CD1c-positive myeloid dendritic cell (primary cell): ENCODE data around the gene DDC.

Experiments
- DNase-seq: peaks from one replicate; pipeline ENCODE4 v3.0.0-alpha.2; 2016; ENCODE audit errors: extremely low spot score

Gene DDC

DNA sequence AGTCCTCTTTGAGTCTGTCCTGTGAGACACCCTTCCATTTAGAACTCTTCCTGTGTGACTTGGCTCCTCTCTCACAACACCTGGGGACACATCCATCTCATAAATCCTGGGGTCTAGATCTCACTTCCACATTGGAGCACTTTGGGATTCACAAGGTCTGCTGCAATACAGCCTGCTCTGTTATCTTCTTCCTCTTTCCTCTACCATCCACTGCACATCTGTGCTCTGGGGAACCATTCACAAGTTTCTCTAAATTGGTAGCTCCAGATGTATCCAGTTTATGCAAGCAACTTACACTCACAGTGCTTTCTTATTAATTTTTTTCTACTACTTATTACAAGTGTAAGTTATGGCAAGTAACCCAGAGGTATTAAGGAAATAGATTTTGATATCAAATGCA, 109.5 kb downstream of the DDC start:
- DNase-seq, result peak; percentile 6

DNA sequence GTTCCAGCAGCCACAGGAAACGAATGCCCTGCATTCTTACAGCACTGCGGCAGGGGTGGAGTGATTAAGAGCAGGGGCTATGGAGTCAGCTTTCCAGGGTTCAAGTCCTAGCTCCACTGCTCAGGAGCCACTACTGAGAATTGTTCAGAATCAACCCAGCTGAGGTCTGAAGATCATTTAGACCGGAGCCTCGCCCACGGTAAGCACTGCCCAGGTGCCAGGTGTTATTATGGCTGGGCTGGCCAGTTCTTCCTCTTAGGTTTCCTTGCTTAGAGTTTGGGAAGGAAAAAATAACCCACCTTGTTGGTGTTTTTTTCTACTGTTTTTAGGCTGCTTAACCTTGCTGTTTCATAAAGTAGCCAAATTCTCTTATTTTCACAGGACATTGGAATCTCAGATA, 110.2 kb downstream of the DDC start:
- DNase-seq, result no peak

DNA sequence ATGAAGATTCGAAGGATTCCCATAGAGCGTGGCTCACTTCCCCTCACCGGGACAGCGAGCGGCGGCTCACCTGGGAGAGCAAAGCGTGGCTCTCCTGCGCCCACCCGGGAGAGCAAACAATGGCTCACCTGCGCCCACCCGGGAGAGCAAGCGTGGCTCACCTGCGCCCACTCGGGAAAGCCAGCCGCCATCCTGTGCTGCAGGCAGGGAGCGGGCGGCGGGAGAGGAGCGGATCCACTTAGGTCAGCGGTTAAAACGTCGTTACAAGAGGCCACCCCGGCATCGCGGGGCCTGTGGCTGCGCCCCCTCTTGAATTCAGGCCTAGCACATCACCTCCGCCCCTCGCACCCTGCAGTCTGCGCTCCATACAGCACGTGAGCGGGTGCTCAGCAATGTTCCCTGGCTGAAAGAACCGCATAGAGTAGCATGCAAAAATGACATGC, 114.6 kb downstream of the DDC start:
- DNase-seq, result no peak

DNA sequence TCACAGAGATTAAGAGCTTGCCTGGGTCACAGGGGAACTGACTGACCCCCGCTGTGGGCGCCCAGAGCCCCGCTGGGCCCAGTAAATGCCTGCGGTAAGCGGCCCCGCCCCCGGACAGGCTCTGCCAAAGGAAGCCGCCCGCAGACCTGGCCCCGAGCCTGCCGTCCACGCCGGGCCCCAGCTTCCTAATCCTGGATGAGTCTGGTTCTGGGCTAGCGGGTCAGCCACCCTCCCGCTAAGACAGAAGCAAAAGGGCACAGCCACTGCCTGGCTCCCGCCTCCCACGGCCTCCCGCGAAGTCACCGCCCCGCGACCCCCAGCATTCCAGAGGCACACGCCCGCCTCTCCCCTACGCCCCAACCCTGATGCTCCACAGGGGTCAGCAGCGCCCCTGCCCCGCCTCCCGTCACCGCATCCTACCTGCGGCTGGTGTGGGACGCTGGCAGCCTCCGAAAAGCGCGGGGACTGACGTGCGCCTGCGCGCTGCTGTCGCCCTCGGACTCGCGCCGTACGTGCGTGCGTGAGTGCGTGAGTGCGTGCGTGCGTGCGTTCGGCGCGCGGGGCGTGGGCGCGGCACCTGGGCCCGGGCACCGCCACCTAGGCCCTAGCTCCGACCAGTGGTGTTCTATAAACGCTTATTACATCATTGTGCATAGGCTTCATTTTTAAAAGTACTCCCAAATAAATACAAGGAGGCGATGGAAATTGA, 115.2 kb downstream of the DDC start, which contains the start of gene FIGNL1:
Gene FIGNL1 (minus strand): TSS at position 470 of the 709 bp plus-strand sequence. CDS start 3,063 bp downstream, outside the sequence.
- peak; percentile 82 for DNase-seq

DNA sequence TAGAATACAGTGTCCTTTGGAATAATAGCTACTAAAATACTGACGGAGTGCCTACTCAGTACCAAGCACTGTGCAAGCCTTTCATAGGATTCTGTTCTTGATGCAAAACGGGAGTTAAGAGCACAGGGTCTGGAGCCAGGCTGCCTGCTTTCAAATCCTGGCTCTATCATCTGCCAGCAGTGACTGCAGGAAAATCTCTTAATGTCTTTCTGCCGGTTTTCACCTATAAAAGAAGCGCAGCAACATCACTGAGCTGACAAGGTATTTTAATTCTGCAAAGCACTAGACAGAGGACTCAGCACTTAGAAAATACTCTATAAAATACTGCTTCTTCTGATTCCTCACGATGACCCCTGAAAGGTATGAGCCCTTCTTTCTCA, 115.7 kb downstream of the DDC start:
- no peak for DNase-seq

DNA sequence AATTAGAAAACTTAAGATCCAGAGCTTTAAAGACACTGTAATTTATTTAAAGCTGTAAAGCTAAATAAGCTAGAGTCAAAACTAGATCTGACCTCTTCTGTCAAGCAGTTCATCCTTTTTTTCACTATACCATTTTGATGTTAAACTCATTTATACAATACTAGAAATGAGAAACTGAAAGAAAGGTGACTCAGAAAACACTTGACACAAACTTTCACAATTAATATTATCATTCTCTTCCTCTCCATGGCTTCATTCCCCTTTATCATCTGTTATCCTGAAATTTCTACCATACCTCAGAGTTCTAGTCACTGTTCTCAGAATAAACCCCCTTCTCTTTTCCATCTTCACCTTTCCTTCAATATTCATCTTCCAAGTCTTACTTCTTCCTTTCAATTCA, 116.4 kb downstream of the DDC start:
- DNase-seq, result no peak

DNA sequence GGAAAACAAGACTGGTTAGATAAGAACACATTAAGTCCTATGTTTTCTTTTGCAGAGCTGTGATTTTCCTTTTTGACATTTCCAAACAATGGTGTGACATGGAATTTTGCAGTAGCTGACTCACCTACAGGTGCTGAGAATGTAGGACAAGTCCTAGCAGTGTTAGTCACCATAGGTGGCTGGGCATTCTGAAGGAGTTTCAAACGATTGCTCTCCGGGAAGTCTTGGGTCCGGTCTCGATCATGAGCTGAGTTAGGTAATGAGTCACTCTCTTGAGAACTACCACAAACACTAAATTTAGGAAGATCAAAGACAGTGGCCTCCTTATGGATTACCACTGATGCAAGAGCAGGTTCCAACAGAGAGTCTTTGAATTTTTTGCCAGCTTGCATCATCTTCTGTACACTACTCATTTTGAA, 118.7 kb downstream of the DDC start:
- no peak for DNase-seq

DNA sequence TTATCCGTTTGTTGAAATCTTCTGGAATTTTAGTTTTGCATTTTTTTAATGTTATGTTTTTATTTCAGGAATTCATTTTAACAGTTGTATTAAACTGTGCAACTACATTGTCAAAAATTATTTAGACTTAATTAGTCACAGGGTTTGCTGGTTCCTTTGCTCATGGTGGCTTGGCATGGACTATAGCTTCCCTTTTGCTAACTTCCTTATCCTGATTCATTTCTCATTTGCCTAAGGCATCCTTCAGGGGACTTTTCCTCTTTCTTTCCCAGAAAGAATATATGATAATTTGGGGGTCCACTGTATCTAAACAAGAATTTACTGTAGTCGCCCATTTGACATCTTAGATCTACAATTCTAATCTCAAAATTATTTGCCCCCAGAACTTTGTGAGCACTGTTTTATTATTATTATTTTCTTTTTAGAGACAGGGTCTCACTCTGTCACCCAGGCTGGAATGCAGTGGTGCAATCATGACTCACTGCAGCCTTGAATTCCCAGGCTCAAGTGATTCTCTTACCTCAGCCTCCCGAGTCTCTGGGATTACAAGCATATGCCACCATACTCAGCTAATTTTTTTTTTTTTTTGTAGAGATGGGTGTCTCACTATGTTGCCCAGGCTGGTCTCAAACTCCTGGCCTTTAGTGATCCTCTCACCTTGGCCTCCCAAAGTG, 128.9 kb downstream of the DDC start:
- peak; percentile 51 for DNase-seq

DNA sequence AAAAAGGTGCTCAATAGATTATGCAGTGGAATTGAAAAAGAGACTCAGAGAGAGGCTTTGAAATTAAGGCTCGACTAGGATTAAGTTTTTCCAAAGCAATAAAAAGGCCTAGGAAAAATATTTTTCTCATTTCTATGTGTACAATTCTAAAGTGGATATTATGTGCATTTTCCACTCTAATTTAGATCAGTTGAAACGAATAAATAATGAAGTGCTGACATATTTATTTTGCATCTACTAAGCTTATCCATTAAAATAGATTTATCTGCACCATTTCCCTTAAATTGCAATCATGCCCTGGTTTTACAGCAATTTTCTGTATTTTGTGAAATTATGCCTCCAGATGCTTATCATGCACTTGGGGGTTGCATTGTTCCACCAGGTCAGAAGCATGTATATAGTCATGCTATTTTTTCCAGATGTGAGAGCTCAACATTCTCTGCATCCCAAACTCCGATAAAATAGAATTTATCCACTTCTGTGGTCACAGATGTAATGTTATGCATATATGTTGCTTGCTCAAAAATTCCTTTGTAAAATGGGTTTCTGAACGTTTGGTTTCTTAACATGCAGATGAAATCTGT, 133.4 kb downstream of the DDC start:
- DNase-seq, result no peak

DNA sequence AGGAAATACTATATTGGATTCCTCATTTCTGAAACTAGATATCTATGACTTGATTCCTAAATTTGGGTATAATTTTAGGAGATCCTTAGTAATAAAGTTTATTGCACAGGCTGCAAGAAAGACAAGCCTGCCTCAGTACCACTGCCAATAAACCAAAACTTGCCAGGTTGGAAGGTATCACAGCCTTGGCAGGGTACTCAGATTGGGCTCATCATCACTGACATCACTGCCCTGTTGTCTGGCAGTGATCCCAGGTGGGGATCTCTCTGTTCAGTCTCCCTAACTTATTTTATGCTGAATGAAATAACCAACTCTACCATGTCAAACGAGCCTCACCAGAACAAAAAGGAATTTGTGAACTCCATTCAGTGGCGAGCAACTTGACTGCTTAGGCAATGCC, 133.9 kb downstream of the DDC start:
- no peak for DNase-seq

DNA sequence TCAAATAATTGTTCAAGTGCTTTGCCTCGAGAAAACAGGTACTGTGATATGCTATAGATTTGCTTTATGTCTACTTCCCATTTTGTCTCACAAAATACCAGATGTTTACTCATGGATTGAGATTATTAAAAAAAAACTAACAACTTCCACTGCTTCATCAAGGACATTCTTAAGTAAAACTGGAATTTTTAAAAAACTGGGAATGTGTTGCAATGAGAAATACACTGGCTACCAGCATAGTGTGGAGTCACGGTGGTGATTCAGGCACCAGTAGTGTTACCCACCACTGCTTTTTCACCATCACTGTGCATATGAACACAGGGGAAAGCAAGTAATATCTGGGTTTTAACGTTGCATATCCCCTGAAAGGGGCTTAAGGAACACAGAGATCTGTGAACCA, 136.3 kb downstream of the DDC start:
- no peak for DNase-seq

DNA sequence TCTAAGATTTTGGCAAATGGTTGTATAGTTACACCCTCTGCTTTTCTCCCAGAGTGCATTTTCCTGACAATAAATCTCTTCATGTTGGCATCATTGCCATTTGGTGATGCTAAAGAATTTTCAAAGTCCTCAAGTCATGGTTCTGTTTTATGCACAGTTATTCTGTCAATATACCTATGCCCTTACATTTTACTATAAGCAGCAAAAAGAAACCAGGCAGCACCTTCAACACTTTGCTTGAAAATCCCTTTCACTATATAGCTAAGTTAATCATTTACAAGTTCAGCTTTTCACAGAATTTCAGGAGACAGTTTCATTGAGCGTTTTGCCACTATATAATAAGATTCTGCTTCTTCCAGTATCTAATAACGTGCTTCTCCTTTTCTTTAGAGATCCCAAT, 137.7 kb downstream of the DDC start:
- DNase-seq, result no peak

DNA sequence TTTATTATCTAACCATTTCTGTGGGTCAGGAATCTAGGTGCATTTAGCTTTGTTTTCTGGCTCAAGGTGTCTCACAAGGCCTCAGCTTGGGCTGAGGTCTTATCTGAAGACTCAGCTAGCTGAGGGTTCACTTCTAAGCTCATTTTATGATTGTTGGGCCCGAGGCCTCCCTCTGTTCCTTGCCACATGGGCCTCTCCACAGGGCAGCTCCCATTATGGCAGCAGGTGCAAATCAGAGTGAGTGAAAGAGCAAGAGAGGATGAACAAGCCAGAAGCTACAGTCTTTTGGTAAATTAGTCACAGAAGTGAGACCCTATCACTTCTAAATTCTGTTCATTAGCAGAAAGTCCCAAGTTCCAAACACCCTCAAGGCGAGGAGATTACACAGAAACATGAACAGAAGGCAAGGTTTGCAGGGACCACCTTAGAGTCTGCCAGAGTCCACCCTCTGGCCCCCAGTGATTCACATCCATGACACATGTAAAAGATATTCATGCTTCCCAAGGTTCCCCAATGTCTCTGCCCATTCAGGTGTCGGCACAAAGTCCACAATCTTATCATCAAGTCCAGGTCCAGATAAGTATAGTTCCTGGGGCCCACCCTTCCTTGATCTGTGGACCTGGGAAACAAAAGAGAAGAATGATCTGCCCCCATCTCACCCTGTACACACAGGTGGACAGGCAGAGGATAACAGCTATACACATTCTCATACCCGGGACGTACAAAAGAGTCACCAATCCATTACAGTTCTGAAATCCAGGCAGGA, 138.7 kb downstream of the DDC start:
- DNase-seq, result no peak

DNA sequence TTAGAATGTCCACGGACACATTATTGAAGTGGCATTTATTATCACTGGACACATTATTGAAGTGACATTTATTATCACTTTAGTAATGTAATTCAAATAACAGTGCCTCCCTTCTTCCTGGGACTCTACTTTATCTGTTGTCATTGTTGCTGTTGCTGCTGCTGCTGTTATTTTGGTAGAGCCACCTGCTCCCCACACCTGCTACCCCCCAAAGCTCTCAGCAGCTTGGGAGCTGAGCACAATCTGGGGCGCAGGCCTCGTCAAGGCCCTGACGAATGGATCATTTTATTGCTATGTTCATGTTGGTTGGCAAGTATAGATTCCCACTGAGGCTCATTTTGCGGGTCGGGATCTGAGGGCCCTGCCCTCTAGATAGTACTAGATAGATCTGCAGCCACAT, 139.9 kb downstream of the DDC start:
- DNase-seq, result no peak

DNA sequence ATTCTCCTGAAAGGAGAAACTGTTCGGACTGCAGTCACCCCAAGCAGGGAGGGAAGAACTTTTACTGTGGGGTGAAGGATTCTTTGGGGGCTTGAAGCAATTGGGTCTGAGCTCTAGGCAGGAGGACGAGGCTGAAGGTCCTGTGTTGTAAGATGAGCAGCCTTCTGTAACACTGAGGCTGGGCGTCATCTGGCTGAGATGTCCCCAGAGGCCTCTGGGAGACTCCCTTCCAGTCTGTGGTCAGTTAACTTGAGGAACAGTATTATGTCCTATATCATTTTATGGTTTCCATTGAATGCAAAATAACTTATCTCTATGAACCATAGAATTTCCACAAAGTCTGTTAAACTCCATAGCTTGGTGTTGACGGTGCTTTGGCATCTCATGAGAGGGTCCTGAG, 141.3 kb downstream of the DDC start:
- DNase-seq, result no peak

DNA sequence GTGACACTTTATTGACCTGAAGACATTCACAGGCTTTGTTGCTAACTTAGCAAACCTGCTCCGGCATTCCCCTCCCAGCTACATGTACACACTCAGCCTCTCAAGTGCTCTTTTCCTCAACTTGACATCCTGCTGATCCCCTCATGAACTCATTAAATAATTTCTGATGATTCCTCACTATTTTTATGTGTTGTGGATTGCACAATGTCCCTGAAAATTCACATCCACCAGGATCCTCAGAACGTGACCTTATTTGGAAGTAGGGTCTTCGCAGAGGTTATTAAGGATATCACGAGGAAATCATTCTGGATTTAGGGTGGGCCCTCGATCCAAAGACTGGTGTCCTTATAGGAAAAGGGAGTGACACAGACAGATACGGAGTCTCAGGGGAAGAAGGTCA, 142.3 kb downstream of the DDC start:
- no peak for DNase-seq

DNA sequence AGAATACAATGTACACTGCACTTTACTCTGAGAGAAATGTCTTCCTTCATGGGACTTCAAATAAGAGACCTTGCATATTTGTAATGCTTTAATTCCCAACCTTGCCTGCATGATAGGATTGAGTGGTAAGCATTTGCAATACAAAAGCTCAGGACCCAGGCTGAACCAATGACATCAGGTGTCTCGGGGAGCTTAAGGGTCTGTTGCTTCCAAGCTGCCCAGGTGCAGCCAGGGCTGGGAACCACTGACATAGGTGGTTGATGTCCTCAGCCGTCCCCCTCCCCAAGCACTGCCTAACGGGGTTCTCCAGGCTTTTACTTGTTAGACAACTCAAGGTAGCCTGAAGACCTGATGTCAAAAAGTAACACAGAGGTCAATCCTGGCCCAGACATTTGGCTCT, 144.2 kb downstream of the DDC start:
- DNase-seq, result no peak

DNA sequence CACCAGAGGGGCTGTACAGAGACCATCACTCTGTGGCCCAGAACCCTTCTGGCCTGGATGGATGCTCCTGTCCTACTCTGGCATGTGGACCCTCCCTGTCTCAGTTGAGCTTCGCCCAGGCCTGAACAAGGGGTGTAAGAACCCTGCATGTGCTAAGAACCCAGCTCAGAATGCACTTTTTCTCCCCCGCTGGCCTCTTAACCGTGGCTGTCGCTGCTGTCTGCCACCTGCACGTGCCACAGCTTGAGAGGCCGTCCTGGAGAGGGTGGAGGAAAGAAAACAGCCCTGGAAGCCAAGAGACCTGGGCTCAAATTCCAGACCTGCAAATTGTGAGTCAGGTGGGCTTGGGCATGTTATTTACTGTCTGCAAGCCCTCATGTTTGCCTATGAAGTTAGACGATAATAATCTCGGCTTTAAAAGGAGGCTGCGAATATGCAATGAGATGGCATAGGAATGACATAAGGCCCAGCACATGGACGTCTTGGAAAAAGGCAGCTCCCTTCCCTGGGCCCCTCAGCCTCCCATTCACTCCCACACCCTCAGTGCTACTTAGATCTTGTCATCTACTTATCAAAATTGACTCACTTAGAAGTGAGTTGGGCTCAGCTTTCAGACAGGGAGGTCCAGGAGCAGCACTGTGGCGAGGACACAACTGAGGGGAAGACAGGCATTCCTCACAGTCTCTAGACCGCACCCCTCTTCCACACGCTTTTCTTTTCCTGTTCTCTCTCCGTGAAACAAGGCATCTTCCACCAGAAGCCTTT, 146.5 kb downstream of the DDC start:
- no peak for DNase-seq

DNA sequence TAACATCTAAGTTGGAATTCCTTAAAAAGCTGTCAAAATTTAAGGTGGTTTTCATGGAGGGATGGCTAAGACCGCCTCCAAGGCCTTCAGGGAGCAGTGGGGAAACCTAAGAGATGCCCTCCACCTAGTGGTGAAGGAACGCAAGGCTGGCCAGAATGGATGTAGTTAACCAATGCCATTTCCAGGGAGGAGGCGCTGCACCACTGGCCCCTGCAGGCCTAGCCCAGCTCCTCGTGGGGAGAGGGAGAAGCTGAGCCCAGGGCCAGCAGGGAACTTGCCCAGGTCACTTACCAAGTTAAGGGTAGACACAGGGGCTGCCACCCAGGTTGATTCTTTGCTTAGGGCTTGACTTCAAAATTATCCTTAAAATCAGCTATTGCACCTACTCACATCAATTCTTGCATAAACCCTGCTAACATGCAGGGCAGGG, 147.1 kb downstream of the DDC start:
- peak; percentile 80 for DNase-seq

DNA sequence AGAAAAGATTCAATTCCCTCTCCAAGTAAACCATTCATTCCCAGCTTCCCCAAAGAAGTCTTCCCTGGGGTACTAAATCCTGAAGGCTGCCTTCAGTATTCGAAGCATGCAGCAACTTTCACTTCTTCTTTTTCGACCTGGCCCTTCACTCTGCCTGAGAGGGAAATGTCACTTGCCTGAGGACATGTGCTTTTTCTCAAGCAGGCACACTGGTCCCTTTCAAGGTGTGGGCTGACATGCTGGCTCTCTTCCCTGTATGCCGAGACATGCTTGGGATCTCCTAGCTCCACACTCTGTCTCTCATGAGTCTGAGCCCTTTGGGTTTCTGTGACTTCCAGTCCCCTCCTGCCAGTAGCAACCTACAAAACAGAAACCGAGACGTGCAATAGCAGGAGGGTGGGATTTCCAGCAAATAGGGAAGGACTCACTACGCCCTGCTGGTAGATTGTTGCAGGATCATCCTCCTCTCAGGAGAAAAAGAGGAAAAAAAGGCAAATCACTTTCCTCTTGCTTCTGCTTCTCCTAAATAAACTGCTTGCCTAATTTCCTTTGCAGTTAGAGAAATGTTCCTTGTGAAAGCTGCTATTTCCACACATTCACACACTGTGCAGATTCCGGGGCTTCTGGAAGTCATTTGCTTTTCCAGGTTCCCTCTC, 148.6 kb downstream of the DDC start:
- DNase-seq, result peak; percentile 88

DNA sequence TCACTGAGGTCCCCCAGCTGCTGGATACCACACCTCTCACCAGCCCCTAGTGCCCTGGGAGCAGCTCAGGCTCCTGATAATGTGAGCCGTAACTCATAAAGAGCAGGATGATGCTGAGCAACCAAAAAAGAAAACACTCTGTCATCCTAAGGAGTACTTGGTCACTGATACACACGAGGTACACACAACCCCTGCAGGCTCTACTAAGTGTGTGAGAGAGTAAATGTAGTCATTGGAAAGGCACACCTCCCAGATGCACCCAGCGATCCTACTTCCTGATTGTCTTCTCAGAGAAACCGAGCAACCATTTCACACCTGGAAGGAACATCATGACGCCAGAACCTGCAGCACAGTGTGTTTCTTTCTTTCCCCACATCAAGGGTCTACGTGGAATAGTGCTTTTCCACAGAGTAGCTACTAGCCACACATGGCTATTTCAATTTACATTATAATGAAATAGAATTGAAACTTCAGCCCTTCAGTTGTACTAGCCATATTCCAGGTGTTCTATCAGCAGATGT, 149.3 kb downstream of the DDC start:
- no peak for DNase-seq
